Activated B cell treated with CpG ODN at 0.5 μM for 24 hours (primary cell): Measurements from ENCODE around the gene NSD1. TPM values are rescaled to one million over a fixed set of nuclear protein-coding genes. Genes with fewer than 3 reads are reported as not detected.

Experiments used
- ATAC-seq: fragments of 200-7000 bp; cut with Tn5 transposase; one replicate; pipeline ENCODE4 v1.10.0; 2021; ENCODE audit warnings: low read depth, mild to moderate bottlenecking, moderate library complexity
- CTCF ChIA-PET: fragments of 350-600 bp; sonication (Branson Sonifier 250); formaldehyde crosslinking; loops from one replicate; lab custom pipeline; 2021; ENCODE audit warnings: antibody characterized with exemption; lab: Charles Lee
- POLR2A ChIA-PET: fragments of 350-600 bp; sonication (Branson Sonifier 250); formaldehyde crosslinking; loops from one replicate; lab custom pipeline; 2021; ENCODE audit warnings: antibody characterized with exemption; lab: Charles Lee
- DNase-seq: peaks from one replicate; pipeline ENCODE4 v3.0.0; 2022
- H3K27ac Mint-ChIP-seq: one replicate; pipeline ENCODE4 v1.8.0; 2020; ENCODE audit warnings: mixed read lengths
- H3K27me3 Mint-ChIP-seq: one replicate; pipeline ENCODE4 v1.8.0; 2021; ENCODE audit warnings: mixed read lengths
- H3K36me3 Mint-ChIP-seq: one replicate; pipeline ENCODE4 v1.8.0; 2021; ENCODE audit warnings: low read depth, mixed read lengths
- H3K4me1 Mint-ChIP-seq: one replicate; pipeline ENCODE4 v1.8.0; 2021; ENCODE audit warnings: mixed read lengths
- H3K4me3 Mint-ChIP-seq: one replicate; pipeline ENCODE4 v1.8.0; 2020; ENCODE audit warnings: mild to moderate bottlenecking, mixed read lengths
- H3K9me3 Mint-ChIP-seq: one replicate; pipeline ENCODE4 v1.8.0; 2020; ENCODE audit warnings: mixed read lengths
- CTCF ChIP-seq: fragments of 200-600 bp; IDR thresholded peaks from one replicate; pipeline ENCODE4 v1.8.0; 2022; ENCODE audit warnings: antibody characterized with exemption, mild to moderate bottlenecking
- intact Hi-C: fragments of 100-400 bp; cut with micrococcal nuclease; formaldehyde crosslinking; loops from one replicate; pipeline ENCODE4 v1.15.1; 2024
- total RNA-seq: library from RNA; stranded (reverse); gene quantifications from 2 replicates; pipeline ENCODE4 v1.2.3, GENCODE V29; 2022

NSD1 gene
- total RNA-seq, 1 donor from 2014 or later: 108 TPM

- ChIA-PET POLR2A (interaction anchor here (1.3 kb wide), 1 partner anchor 14 kb away, joined by 3 read pairs; no protein-coding TSS in a partner anchor), CTCF (interaction anchor here (0.8 kb wide), 1 partner anchor 14 kb away, joined by 3 read pairs; no protein-coding TSS in a partner anchor)
- Mint-ChIP-seq H3K27me3 (no peaks in the 10 kb centered on the region), H3K4me1 (peaks cover 66% of the 10 kb centered on the region), H3K36me3 (peaks cover 56% of the 10 kb centered on the region), H3K27ac (peak overlapping the region; percentile 75), H3K9me3 (no peaks in the 10 kb centered on the region), H3K4me3 (peak overlapping the region; percentile 55)
- TF ChIP-seq CTCF: no peak
- intact Hi-C loops: no loop called here
- DNase-seq (no peak), ATAC-seq (no peak)
Observed at GRCh38 chr5:177295924-177296323, 162.4 kb downstream of the NSD1 start.

- H3K27me3 Mint-ChIP-seq: no peaks in the 10 kb centered on the region
- POLR2A ChIA-PET: interaction anchor here (0.5 to 1.3 kb wide), 2 partner anchors 13 to 49 kb away, joined by 3 read pairs; no protein-coding TSS in a partner anchor
- intact Hi-C loops: no loop called here
- peaks cover 68% of the 10 kb centered on the region for H3K4me1 Mint-ChIP-seq
- no peak overlapping the region for H3K4me3 Mint-ChIP-seq
- H3K36me3 Mint-ChIP-seq: peaks cover 52% of the 10 kb centered on the region
- DNase-seq (no peak), ATAC-seq (no peak)
- H3K9me3 Mint-ChIP-seq: no peaks in the 10 kb centered on the region
- TF ChIP-seq CTCF: no peak
- H3K27ac Mint-ChIP-seq: peak overlapping the region; percentile 75
- CTCF ChIA-PET: interaction anchor here (0.8 to 1.4 kb wide), 2 partner anchors 13 to 636 kb away, joined by 3 read pairs; no protein-coding TSS in a partner anchor
Observed at GRCh38 chr5:177296581-177296980, 163.0 kb downstream of the NSD1 start.

GRCh38 chr5:177297922-177298321 lies 164.3 kb downstream of the NSD1 start:
- Mint-ChIP-seq H3K27me3 (no peaks in the 10 kb centered on the region), H3K27ac (peak overlapping the region; percentile 25), H3K4me1 (peaks cover 78% of the 10 kb centered on the region), H3K9me3 (no peaks in the 10 kb centered on the region), H3K36me3 (peaks cover 39% of the 10 kb centered on the region), H3K4me3 (no peak overlapping the region)
- ATAC-seq: no peak
- POLR2A ChIA-PET: no interaction called here
- intact Hi-C loops: no loop called here
- TF ChIP-seq CTCF: no peak
- no peak for DNase-seq
- CTCF ChIA-PET: interaction anchor here (1.4 to 3.4 kb wide), 2 partner anchors 12 to 637 kb away, joined by 3 to 10 read pairs; no protein-coding TSS in a partner anchor

GRCh38 chr5:177299697-177300096 lies 166.1 kb downstream of the NSD1 start:
- POLR2A ChIA-PET: interaction anchor here (0.6 to 3.3 kb wide), 6 partner anchors 9 to 168 kb away, joined by 3 to 14 read pairs (median 4); no protein-coding TSS in a partner anchor

More at GRCh38 chr5:177299697-177300096, 166.1 kb downstream of the NSD1 start:
- intact Hi-C loops: loop anchor here (1.0 to 5.0 kb wide), 5 partner anchors 185 to 912 kb away; partner anchors contain the start of genes HIGD2A, NOP16, RNF44 and UIMC1
- ATAC-seq: no peak
- CTCF ChIA-PET: interaction anchor here (1.1 to 3.4 kb wide), 3 partner anchors 10 to 61 kb away, joined by 3 to 10 read pairs (median 4); no protein-coding TSS in a partner anchor
- no peak for TF ChIP-seq CTCF
- Mint-ChIP-seq H3K9me3 (no peaks in the 10 kb centered on the region), H3K36me3 (peaks cover 26% of the 10 kb centered on the region), H3K27me3 (no peaks in the 10 kb centered on the region), H3K27ac (peak overlapping the region; percentile 87), H3K4me3 (no peak overlapping the region), H3K4me1 (peaks cover 88% of the 10 kb centered on the region)
- DNase-seq: no peak
